HCT116 (cell line): ENCODE results near the gene MRAS. TPM values are rescaled to one million over a fixed set of nuclear protein-coding genes. Genes with fewer than 3 reads are reported as not detected.

Experiments used
- ATAC-seq: fragments of 200-7000 bp; cut with Tn5 transposase; 2 replicates; pipeline ENCODE4 v1.9.1; 2020; ENCODE audit warnings: mild to moderate bottlenecking, moderate library complexity
- BruUV-seq: library from RNA; stranded (reverse); fragments of 400-500 nt; replicated peaks from 2 replicates; lab custom pipeline; 2021; lab: Mats Ljungman, UMichigan
- CTCF ChIA-PET: fragments of 300-600 bp; sonication (Branson Sonifier 250); formaldehyde crosslinking; loops from one replicate; lab custom pipeline; 2021; ENCODE audit warnings: antibody characterized with exemption; lab: Charles Lee
- POLR2A ChIA-PET: fragments of 300-600, 350-600 bp; sonication (Branson Sonifier 250); formaldehyde crosslinking; loops from one replicate; lab custom pipeline; 2021; ENCODE audit warnings: antibody characterized with exemption; lab: Charles Lee
- RAD21 ChIA-PET, 2 experiments: fragments of 300-600 bp; sonication (Branson Sonifier 250); formaldehyde crosslinking; loops; one replicate each; lab custom pipeline; 2023; ENCODE audit warnings: low total read pairs in 2 of 2; ENCODE audit not compliant: uncharacterized antibody in 2 of 2, unreplicated experiment in 2 of 2, low non-redundant PET in 1 of 2; lab: Charles Lee
- DNase-seq: peaks from one replicate; pipeline ENCODE4 v3.0.0-alpha.2; 2010; ENCODE audit warnings: low read depth, low spot score
- H2AFZ ChIP-seq: fragments of 200-600 bp; shearing (Covaris generic), sonication (generic); 2 replicates; pipeline ENCODE4 v1.6.1; 2017; ENCODE audit warnings: low read depth, mixed run types, mixed read lengths, antibody characterized with exemption, low read length; ENCODE audit not compliant: poor library complexity, severe bottlenecking
- H3K27ac ChIP-seq: 2 replicates; pipeline ENCODE4 v1.5.1; 2012; ENCODE audit warnings: low read depth, low read length
- H3K27me3 ChIP-seq: fragments of 200-600 bp; sonication (generic); 2 replicates; pipeline ENCODE4 v1.6.1; 2016; ENCODE audit warnings: mixed run types, low read length, mixed read lengths; ENCODE audit not compliant: insufficient read depth
- H3K36me3 ChIP-seq, 2 experiments: fragments of 200-500 bp in 1 of 2; fragments of 200-600 bp in 1 of 2; sonication (Bioruptor generic) in 1 of 2; sonication (generic) in 1 of 2; 2 replicates each; pipeline versions ENCODE4 v1.5.1 to v1.6.1; 2014 to 2016; ENCODE audit warnings: low read length in 2 of 2, inconsistent platforms in 1 of 2, mixed read lengths in 1 of 2, mixed run types in 1 of 2; ENCODE audit not compliant: insufficient read depth in 2 of 2, control insufficient read depth in 1 of 2
- H3K4me1 ChIP-seq, 2 experiments: fragments of 200-600 bp in 1 of 2; sonication (generic) in 1 of 2; 2 replicates each; pipeline versions ENCODE4 v1.5.1 to v1.6.1; 2012 to 2017; ENCODE audit warnings: low read length in 2 of 2, inconsistent platforms in 1 of 2, mild to moderate bottlenecking in 1 of 2, mixed read lengths in 1 of 2, mixed run types in 1 of 2, moderate library complexity in 1 of 2; ENCODE audit not compliant: insufficient read depth in 2 of 2, control insufficient read depth in 1 of 2
- H3K4me2 ChIP-seq: fragments of 200-600 bp; sonication (generic); 2 replicates; pipeline ENCODE4 v1.6.1; 2017; ENCODE audit warnings: mixed run types, low read length, mixed read lengths
- H3K4me3 ChIP-seq, 2 experiments: fragments of 200-600 bp in 1 of 2; sonication (generic) in 1 of 2; replicated peaks in 1 of 2; 2 replicates each; pipeline ENCODE4 v1.5.1; 2011 to 2016; ENCODE audit warnings: low read length in 2 of 2, control low read depth in 1 of 2, low read depth in 1 of 2, mild to moderate bottlenecking in 1 of 2, mixed read lengths in 1 of 2, mixed run types in 1 of 2
- H3K79me2 ChIP-seq: fragments of 200-600 bp; sonication (generic); 2 replicates; pipeline ENCODE4 v1.6.1; 2017; ENCODE audit warnings: mild to moderate bottlenecking, mixed run types, low read length, moderate library complexity, mixed read lengths; ENCODE audit not compliant: insufficient read depth
- H3K9ac ChIP-seq: fragments of 200-600 bp; sonication (generic); 2 replicates; pipeline ENCODE4 v1.6.1; 2016; ENCODE audit warnings: low read length, mixed read lengths
- H3K9me2 ChIP-seq: fragments of 200-600 bp; sonication (generic), shearing (Covaris generic); 2 replicates; pipeline ENCODE4 v1.6.1; 2017; ENCODE audit warnings: mixed run types, mild to moderate bottlenecking, moderate library complexity; ENCODE audit not compliant: insufficient read depth
- H3K9me3 ChIP-seq, 2 experiments: fragments of 200-500 bp in 1 of 2; fragments of 200-600 bp in 1 of 2; sonication (Bioruptor generic) in 1 of 2; sonication (generic) in 1 of 2; 2 replicates each; pipeline ENCODE4 v1.6.1; 2014 to 2017; ENCODE audit warnings: low read length in 2 of 2, mixed read lengths in 2 of 2, inconsistent platforms in 1 of 2, low read depth in 1 of 2, mild to moderate bottlenecking in 1 of 2, mixed run types in 1 of 2, moderate library complexity in 1 of 2; ENCODE audit not compliant: control insufficient read depth in 1 of 2, insufficient read depth in 1 of 2
- H4K20me1 ChIP-seq: fragments of 200-600 bp; sonication (generic), shearing (Covaris generic); 2 replicates; pipeline ENCODE4 v1.6.1; 2017; ENCODE audit warnings: mixed run types, mild to moderate bottlenecking, moderate library complexity; ENCODE audit not compliant: insufficient read depth
- CBX3 ChIP-seq: IDR thresholded peaks from 2 replicates; pipeline ENCODE4 v1.6.1; 2012; ENCODE audit warnings: low read depth
- CEBPB ChIP-seq: IDR thresholded peaks from 2 replicates; pipeline ENCODE4 v1.6.1; 2012; ENCODE audit warnings: low read depth
- EZH2 ChIP-seq: fragments of 200-600 bp; sonication (generic); IDR thresholded peaks from 2 replicates; pipeline ENCODE4 v1.6.1; 2017; ENCODE audit warnings: antibody characterized with exemption, mixed run types
- RAD21 ChIP-seq: IDR thresholded peaks from 2 replicates; pipeline ENCODE4 v1.6.1; 2012; ENCODE audit warnings: low read depth, mild to moderate bottlenecking
- intact Hi-C: fragments of 100-400 bp; cut with micrococcal nuclease; formaldehyde crosslinking; loops from 2 replicates; pipeline ENCODE4 v1.10.0; 2022
- total RNA-seq: library from RNA; stranded (reverse); gene quantifications from one replicate; pipeline ENCODE4 v1.2.1, GENCODE V29; 2021; ENCODE audit not compliant: unreplicated experiment
- TF ChIP-seq, protein P1 (sequence below): IDR thresholded peaks from 2 replicates; pipeline ENCODE4 v1.6.1; 2012; ENCODE audit warnings: low read depth
- TF ChIP-seq, protein P2 (sequence below): IDR thresholded peaks from 2 replicates; pipeline ENCODE4 v1.6.1; 2012

The MRAS gene
- total RNA-seq, 1 experiment from 2014 or later = 13.5 TPM

DNA sequence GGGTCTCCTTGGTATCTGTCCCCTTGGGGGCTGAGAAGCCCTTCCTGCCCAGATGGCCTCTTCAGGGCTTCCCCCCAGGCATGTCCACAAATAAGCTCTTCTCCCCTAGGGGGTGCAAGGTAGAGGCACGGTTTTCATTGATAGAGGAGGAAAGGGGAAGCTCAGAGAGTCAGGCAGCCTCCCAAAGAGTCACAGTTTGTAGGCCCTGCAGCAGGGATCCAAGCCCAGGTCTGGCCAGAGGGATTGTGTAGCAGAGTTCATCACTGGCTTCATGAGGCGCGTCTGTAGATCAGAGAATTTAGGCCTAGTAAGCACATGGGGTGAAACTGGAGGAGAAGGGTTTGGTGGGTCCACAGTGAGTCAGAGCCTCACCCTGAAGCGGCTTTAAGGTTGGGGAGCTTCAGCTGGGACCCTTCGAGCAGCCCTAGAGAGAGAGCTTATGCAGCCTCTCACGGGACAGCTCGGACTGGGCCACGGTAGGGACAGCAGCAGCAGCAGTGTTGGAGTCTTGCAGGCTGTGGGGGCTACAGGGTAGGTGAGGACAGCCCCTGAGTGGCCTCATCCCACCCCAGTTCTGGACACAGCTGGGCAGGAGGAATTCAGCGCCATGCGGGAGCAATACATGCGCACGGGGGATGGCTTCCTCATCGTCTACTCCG, 48.5 kb downstream of the MRAS start:
- BruUV-seq = no TSS peak

More for the DNA sequence above, 48.5 kb downstream of the MRAS start:
- Histone ChIP-seq H3K79me2 (no peaks in the 10 kb centered on the region), H3K4me1 (no peaks in the 10 kb centered on the region), H3K36me3 (no peaks in the 10 kb centered on the region), H3K9me2 (no peaks in the 10 kb centered on the region), H3K4me3 (no peak overlapping the region), H3K9me3 (no peaks in the 10 kb centered on the region), H3K4me2 (no peak overlapping the region), H3K27me3 (no peaks in the 10 kb centered on the region), H3K9ac (no peak overlapping the region), H2AFZ (no peak overlapping the region), H3K27ac (no peak overlapping the region), H4K20me1 (no peaks in the 10 kb centered on the region)
- no peak for DNase-seq
- ChIA-PET RAD21 (no interaction called here), POLR2A (no interaction called here), CTCF (no interaction called here)
- peak; percentile 44; the same call in 1 of the 2 replicates for ATAC-seq
- TF ChIP-seq, protein P1, sequence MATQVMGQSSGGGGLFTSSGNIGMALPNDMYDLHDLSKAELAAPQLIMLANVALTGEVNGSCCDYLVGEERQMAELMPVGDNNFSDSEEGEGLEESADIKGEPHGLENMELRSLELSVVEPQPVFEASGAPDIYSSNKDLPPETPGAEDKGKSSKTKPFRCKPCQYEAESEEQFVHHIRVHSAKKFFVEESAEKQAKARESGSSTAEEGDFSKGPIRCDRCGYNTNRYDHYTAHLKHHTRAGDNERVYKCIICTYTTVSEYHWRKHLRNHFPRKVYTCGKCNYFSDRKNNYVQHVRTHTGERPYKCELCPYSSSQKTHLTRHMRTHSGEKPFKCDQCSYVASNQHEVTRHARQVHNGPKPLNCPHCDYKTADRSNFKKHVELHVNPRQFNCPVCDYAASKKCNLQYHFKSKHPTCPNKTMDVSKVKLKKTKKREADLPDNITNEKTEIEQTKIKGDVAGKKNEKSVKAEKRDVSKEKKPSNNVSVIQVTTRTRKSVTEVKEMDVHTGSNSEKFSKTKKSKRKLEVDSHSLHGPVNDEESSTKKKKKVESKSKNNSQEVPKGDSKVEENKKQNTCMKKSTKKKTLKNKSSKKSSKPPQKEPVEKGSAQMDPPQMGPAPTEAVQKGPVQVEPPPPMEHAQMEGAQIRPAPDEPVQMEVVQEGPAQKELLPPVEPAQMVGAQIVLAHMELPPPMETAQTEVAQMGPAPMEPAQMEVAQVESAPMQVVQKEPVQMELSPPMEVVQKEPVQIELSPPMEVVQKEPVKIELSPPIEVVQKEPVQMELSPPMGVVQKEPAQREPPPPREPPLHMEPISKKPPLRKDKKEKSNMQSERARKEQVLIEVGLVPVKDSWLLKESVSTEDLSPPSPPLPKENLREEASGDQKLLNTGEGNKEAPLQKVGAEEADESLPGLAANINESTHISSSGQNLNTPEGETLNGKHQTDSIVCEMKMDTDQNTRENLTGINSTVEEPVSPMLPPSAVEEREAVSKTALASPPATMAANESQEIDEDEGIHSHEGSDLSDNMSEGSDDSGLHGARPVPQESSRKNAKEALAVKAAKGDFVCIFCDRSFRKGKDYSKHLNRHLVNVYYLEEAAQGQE = no peak
- TF ChIP-seq CEBPB (no peak), CBX3 (no peak), RAD21 (no peak), EZH2 (no peak)
- TF ChIP-seq, protein P2, sequence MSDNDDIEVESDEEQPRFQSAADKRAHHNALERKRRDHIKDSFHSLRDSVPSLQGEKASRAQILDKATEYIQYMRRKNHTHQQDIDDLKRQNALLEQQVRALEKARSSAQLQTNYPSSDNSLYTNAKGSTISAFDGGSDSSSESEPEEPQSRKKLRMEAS = no peak
- intact Hi-C loops = no loop called here
